Stomach smooth muscle (tissue), 2 donors: Measurements from ENCODE around the gene SMYD2.
A peak's percentile ranks its signal among the peaks of the same experiment; 100 is the strongest.
"Not testable (repeated sequence)": the region's sequence is repeated elsewhere in the genome, so short reads cannot be mapped to it uniquely, and the experiment has no call there.

ENCODE experiments used
- H3K27ac ChIP-seq: one replicate; pipeline ENCODE4 v1.7.0; 2013; ENCODE audit warnings: mild to moderate bottlenecking, low read length, inconsistent platforms
- H3K27me3 ChIP-seq, 2 donors: one replicate each; pipeline ENCODE4 v1.7.0; 2013; ENCODE audit warnings: low read length in 2 of 2; ENCODE audit not compliant: insufficient read depth in 2 of 2, control insufficient read depth in 1 of 2
- H3K36me3 ChIP-seq, 2 donors: one replicate each; pipeline ENCODE4 v1.7.0; 2013; ENCODE audit warnings: low read length in 2 of 2; ENCODE audit not compliant: control insufficient read depth in 2 of 2, insufficient read depth in 2 of 2
- H3K4me1 ChIP-seq: one replicate; pipeline ENCODE4 v1.7.0; 2013; ENCODE audit warnings: low read length; ENCODE audit not compliant: control insufficient read depth, insufficient read depth
- H3K4me3 ChIP-seq, 2 donors: one replicate each; pipeline ENCODE4 v1.7.0; 2013; ENCODE audit warnings: low read length in 2 of 2
- H3K9ac ChIP-seq, 2 donors: one replicate each; pipeline ENCODE4 v1.7.0; 2013; ENCODE audit warnings: low read length in 2 of 2, mild to moderate bottlenecking in 1 of 2
- H3K9me3 ChIP-seq, 2 donors: one replicate each; pipeline ENCODE4 v1.7.0; 2013; ENCODE audit warnings: low read length in 2 of 2; ENCODE audit not compliant: control insufficient read depth in 2 of 2
- donor health status: healthy.
- donor health status: Pancreatic carcinoma.

Gene SMYD2

DNA sequence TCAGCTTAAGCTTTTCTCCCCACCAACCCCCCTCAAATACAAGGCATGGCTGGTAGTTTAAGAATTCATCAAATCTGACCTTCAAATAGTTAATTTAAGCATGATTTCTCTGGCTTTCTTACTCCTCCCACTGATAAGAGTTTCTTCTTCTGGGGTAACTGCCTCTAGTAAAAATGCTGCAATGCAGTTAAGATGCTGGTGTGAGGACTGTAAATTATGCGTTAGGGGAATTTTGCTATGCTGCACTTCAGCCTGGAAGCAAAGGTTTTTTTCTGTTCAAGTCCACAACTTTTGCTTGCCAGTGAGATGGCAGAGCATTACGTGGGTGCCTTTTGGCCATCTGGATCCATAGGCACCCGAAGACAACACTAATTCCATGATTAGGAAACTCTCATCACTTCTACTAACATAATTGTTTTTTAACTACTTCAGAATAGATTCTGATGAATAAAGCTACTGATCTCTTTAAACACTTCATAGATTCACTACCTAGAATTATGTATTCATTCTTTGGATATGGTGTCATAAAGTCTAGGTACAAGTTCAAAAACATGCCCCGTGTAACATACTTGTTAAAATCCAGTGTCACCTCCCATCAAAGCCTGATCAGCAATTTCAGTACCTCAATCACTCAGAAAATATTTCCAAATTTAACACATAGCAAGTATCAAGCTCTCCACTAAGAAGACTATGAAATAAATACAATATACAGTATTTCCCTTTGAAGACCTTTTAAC is 8.8 kb upstream of the SMYD2 start:
- peaks cover 0 to 15% of the 10 kb centered on the region in 2 donors for H3K27me3 ChIP-seq
- no peak overlapping the region for H3K9ac ChIP-seq
- no peak overlapping the region for H3K27ac ChIP-seq
- H3K4me3 ChIP-seq = no peak overlapping the region
- H3K9me3 ChIP-seq = no peaks in the 10 kb centered on the region
- H3K4me1 ChIP-seq = no peaks in the 10 kb centered on the region
- H3K36me3 ChIP-seq = no peaks in the 10 kb centered on the region

DNA sequence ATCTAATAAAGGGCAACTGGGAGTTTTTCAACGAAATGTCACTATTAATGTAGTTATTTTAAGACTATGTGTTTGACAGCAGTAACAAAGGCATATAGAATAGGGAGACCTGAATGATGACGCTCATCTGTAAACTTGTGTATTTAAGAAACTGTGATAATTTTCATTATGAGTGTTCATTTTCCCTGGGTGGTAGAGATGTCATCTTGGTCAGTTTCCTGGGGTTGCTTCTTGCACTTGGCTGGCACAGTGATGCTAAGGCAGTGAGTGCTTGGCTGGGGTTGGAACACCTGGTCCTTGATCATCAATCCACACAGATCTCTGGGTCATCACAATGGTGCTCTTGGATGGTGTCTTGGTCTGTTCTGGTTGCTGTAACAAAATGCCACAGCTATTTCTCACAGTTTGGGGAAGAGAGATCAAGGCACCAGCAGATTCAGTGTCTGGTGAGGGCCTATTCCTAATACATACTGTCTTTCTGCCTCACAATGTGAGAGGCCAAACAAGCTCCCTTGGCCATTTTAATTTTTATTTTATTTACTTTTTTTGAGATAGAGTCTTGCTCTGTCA is 7.9 kb upstream of the SMYD2 start:
- H3K9me3 ChIP-seq = no peaks in the 10 kb centered on the region
- no peak overlapping the region for H3K4me3 ChIP-seq
- H3K27me3 ChIP-seq = peaks cover 0 to 15% of the 10 kb centered on the region in 2 donors
- H3K36me3 ChIP-seq = no peaks in the 10 kb centered on the region
- H3K27ac ChIP-seq = no peak overlapping the region
- H3K4me1 ChIP-seq = no peaks in the 10 kb centered on the region
- H3K9ac ChIP-seq = no peak overlapping the region

- H3K4me3 ChIP-seq, H3K4me1 ChIP-seq, H3K27ac ChIP-seq, H3K9me3 ChIP-seq, H3K9ac ChIP-seq, H3K27me3 ChIP-seq, H3K36me3 ChIP-seq: not testable (repeated sequence)
Measured at GRCh38 chr1:214275700-214276099, 5.3 kb upstream of the SMYD2 start.

DNA sequence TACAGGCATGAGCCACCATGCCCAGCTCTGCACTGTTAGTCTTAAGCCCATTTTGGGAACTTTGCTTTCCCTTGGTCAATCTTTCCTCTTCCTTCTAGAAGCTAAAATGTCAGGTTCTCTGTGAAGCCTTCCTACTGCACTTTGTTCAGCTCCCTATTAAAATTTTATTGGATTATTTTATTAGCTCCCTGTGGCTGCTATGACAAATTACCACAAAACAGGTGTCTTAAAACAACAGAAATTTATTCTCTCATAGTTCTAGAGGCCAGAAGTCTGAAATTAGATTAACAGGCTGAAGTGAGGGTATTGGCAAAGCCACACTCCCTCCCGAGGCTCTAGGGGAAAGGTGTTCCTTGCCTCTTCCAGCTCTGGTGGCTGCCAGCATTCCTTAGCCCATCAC is 4.2 kb upstream of the SMYD2 start:
- no peak overlapping the region for H3K4me3 ChIP-seq
- no peak overlapping the region for H3K27ac ChIP-seq
- peaks cover 0 to 4% of the 10 kb centered on the region in 2 donors for H3K27me3 ChIP-seq
- no peaks in the 10 kb centered on the region for H3K36me3 ChIP-seq
- H3K4me1 ChIP-seq = peaks cover 7% of the 10 kb centered on the region
- no peaks in the 10 kb centered on the region for H3K9me3 ChIP-seq
- H3K9ac ChIP-seq = no peak overlapping the region

- Histone ChIP-seq H3K27ac (no peak overlapping the region), H3K9me3 (no peaks in the 10 kb centered on the region), H3K4me1 (peaks cover 15% of the 10 kb centered on the region)
Measured at GRCh38 chr1:214277704-214278635, 3.0 kb upstream of the SMYD2 start.

DNA sequence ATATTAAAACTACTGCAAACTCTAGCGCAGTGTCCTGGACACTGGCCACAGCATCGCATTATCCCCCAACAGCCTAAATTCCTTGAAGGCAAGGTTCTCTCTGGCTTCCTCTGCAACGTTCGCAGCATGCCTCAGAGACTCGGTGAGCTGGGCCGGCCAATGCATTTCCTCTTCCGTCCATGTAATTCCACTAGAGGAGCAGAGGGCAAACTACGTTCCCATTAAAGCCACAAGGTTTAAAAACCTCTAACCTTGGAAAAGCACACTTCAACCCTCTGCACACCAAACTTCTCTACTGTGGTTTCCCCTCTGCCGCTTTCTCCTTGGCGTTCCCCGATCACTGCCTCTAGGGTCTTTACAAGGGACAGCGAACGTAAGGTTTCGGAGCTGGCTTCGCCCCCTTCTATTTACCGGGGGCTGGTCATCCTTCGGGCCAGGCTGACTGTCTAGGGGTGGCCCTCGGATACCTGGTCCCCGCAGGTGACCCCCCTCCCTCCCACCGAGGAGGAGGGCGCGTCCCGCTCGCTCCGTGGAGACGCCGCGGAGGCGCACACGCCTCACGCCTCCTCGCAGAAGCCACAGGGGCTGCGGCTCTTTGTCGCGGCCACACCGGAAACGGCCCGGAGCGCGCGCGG is 456 bp upstream of the SMYD2 start:
- H3K4me1 ChIP-seq = peaks cover 15% of the 10 kb centered on the region
- H3K9me3 ChIP-seq = no peaks in the 10 kb centered on the region
- H3K27me3 ChIP-seq = no peaks in the 10 kb centered on the region
- no peaks in the 10 kb centered on the region for H3K36me3 ChIP-seq
- peak overlapping the region; percentile 65 to 91 for H3K4me3 ChIP-seq
- peak overlapping the region; percentile 55 for H3K27ac ChIP-seq
- peak overlapping the region; percentile 73 to 80 for H3K9ac ChIP-seq

More at GRCh38 chr1:214277704-214278635, 3.0 kb upstream of the SMYD2 start:
- Histone ChIP-seq H3K9ac (no peak overlapping the region), H3K4me3 (no peak overlapping the region), H3K27me3 (no peaks in the 10 kb centered on the region), H3K36me3 (no peaks in the 10 kb centered on the region)

- peak overlapping the region; percentile 64 to 81 for H3K9ac ChIP-seq
- H3K4me1 ChIP-seq = peaks cover 15% of the 10 kb centered on the region
- H3K27me3 ChIP-seq = no peaks in the 10 kb centered on the region
- no peaks in the 10 kb centered on the region for H3K36me3 ChIP-seq
- peak overlapping the region; percentile 70 to 91 for H3K4me3 ChIP-seq
- no peaks in the 10 kb centered on the region for H3K9me3 ChIP-seq
- no peak overlapping the region for H3K27ac ChIP-seq
Measured at GRCh38 chr1:214281720-214282629, 1.0 kb downstream of the SMYD2 start.

DNA sequence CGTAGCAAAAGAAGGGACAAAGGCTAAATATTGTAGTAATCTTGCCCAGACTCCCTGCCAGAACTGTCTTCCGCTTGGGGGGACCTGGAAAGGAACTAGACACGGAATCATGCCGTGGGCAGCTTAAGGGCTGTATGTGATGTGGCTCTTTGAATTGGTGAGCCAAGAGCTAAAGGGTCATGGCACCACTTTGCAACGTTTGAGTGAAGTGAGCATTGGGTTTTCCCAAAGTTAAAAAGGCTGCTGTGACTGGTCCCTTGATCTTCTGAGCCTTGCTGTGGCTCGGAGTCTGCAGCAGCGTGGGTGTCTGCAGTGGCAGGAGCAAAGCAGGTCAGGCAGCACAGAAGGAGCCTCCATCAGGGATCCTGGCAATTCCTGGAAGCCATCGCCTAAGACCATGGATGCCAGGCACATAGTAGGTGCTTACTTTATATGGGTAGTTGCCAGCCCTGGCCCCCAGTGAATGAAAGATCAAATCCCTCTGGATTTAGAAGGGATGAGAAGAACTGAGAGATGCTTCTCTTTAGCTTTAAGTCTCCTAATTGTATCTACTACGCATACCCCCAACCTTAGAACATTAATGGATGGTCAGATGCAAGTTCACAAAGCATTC is 1.8 kb downstream of the SMYD2 start:
- Histone ChIP-seq H3K36me3 (no peaks in the 10 kb centered on the region), H3K4me3 (peak overlapping the region in 1 of 2 donors; percentile 91), H3K27me3 (no peaks in the 10 kb centered on the region), H3K4me1 (peaks cover 15% of the 10 kb centered on the region), H3K27ac (no peak overlapping the region), H3K9ac (no peak overlapping the region), H3K9me3 (no peaks in the 10 kb centered on the region)

DNA sequence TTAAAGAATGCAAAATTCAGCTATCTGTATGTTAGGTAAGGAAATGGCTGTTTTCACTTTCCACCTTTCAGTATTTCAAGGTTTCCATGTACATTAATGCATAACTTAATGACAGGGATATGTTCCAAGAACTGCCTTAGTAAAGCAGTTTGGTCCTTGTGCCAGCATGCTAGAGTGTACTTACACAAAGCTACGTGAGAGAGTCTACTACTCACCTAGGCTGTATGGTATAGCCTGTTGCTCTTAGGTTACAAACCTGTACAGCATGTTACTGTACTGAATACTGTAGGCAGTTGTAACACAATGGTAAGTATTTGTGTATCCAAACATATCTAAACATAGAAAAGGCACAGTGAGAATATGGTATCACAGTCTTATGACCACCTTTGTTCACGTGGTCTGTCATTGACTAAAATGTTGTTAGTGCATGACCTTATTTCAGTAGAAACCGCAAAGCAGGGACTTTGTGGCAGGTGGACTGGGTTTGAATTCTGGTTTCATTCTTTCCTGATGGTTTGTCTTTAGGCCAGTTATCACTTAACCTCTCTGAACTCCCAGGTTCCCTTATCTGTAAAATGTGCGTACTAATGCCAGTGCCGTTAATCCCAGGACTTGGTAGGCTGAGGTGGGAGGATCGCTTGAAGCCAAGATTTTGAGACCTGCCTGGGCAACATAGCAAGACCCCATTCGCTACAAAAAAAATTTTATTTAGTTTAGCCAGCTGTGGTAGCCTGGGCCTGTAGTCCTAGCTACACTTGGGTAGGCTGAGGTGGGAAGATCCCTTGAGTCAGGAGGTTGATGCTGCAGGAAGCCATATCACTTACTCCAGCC is 4.9 kb downstream of the SMYD2 start:
- Histone ChIP-seq H3K27ac (no peak overlapping the region), H3K9ac (no peak overlapping the region), H3K4me1 (peaks cover 11% of the 10 kb centered on the region), H3K4me3 (no peak overlapping the region), H3K9me3 (no peaks in the 10 kb centered on the region), H3K27me3 (no peaks in the 10 kb centered on the region), H3K36me3 (no peaks in the 10 kb centered on the region)
